ENCODE data around the gene RALA. TPM values are rescaled to one million over a fixed set of nuclear protein-coding genes. Genes with fewer than 3 reads are reported as not detected.

The RALA gene
- total RNA-seq, 2 experiments from 2014 or later, result 32.5 to 32.8 TPM

DNA sequence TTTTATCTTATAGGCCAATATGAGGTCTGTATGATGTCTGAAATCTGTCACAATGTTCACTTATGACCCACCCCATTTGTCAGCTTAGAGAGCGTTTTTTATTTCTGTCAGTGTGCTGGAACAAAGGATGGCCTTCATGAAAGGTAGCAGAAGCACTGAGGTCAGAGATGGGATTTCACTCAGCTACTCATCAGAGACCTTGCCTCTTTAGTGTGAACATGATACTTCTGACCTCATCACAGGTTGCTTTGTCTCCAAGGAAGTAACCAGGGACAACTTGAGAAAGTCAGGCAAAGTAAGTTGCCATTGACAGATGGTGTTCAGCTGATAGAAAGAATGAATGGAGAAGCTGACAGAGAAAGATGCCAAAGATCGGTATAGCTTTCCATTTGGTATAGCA lies 40.8 kb upstream of the RALA start:
- H3K9me3 Mint-ChIP-seq, result no peaks in the 10 kb centered on the region
- no peak overlapping the region for H3K4me3 Mint-ChIP-seq
- peaks cover 22% of the 10 kb centered on the region for H3K4me1 Mint-ChIP-seq (ENCODE audit: low read depth)
- POLR2A ChIA-PET, result no interaction called here
- intact Hi-C loops (cut with micrococcal nuclease), result no loop called here
- no peak overlapping the region for H3K27ac Mint-ChIP-seq
- CTCF ChIA-PET, result interaction anchor here (0.6 to 11.4 kb wide), 8 partner anchors 11 to 314 kb away, joined by 3 to 364 read pairs (median 12); partner anchors contain the start of gene RALA
- TF ChIP-seq, protein P1, sequence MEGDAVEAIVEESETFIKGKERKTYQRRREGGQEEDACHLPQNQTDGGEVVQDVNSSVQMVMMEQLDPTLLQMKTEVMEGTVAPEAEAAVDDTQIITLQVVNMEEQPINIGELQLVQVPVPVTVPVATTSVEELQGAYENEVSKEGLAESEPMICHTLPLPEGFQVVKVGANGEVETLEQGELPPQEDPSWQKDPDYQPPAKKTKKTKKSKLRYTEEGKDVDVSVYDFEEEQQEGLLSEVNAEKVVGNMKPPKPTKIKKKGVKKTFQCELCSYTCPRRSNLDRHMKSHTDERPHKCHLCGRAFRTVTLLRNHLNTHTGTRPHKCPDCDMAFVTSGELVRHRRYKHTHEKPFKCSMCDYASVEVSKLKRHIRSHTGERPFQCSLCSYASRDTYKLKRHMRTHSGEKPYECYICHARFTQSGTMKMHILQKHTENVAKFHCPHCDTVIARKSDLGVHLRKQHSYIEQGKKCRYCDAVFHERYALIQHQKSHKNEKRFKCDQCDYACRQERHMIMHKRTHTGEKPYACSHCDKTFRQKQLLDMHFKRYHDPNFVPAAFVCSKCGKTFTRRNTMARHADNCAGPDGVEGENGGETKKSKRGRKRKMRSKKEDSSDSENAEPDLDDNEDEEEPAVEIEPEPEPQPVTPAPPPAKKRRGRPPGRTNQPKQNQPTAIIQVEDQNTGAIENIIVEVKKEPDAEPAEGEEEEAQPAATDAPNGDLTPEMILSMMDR (IDR thresholded peaks at IDR 0.05), result no peak
- H3K36me3 Mint-ChIP-seq (ENCODE audit: low read depth), result no peaks in the 10 kb centered on the region
- ATAC-seq (no peak), DNase-seq (no peak)
- no peaks in the 10 kb centered on the region for H3K27me3 Mint-ChIP-seq

DNA sequence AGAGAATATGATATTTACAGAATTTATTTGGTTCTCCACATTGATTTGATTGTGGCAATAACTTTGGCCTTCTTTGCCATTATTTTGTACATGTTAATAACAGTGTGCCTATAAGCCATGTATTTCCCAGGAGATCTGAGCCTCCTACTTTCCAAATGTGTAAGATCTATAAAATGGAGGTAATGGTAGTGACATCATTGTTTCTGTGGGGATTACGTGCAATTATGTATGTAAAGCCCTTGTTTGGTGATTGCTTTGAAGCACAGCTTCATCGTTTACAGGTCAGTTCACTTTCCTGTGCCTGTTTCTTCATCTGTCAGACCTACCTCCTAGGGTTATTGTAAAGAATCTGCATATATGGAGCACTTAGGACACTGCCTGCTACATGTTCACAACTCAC lies 39.8 kb upstream of the RALA start:
- TF ChIP-seq, protein P1 (IDR thresholded peaks at IDR 0.05), result no peak
- DNase-seq (no peak), ATAC-seq (no peak)
- H3K4me1 Mint-ChIP-seq (ENCODE audit: low read depth), result peaks cover 25% of the 10 kb centered on the region
- no peaks in the 10 kb centered on the region for H3K9me3 Mint-ChIP-seq
- H3K27me3 Mint-ChIP-seq, result no peaks in the 10 kb centered on the region
- ChIA-PET POLR2A (no interaction called here), CTCF (interaction anchor here (1.6 to 11.4 kb wide), 3 partner anchors 151 to 249 kb away, joined by 3 to 364 read pairs (median 79); no protein-coding TSS in a partner anchor)
- no peaks in the 10 kb centered on the region for H3K36me3 Mint-ChIP-seq (ENCODE audit: low read depth)
- H3K4me3 Mint-ChIP-seq, result no peak overlapping the region
- H3K27ac Mint-ChIP-seq, result no peak overlapping the region
- intact Hi-C loops (cut with micrococcal nuclease), result no loop called here

DNA sequence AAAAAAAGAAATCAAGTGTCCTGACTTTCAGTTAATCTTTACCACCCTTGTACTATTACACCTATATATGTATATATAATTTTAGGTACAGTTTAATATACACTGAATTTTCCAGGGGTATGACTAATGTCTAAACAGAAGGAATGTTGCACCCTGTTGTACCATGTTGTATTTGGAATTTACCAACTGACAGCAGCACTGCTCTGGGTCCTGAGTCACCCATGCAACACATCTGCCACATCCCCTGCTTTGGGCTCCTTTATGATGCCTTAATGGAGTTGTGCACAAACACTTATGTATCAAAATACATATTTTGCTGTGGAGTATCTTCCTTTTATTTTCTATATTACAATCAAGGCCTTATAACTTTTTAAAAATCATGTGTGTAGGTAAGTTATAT lies 36.0 kb upstream of the RALA start:
- TF ChIP-seq, protein P1 (IDR thresholded peaks at IDR 0.05), result no peak
- Mint-ChIP-seq H3K27me3 (no peaks in the 10 kb centered on the region), H3K4me3 (no peak overlapping the region), H3K27ac (no peak overlapping the region), H3K9me3 (no peaks in the 10 kb centered on the region), H3K36me3 (ENCODE audit: low read depth) (no peaks in the 10 kb centered on the region), H3K4me1 (ENCODE audit: low read depth) (peaks cover 44% of the 10 kb centered on the region)
- CTCF ChIA-PET, result interaction anchor here (3.6 to 4.5 kb wide), 2 partner anchors 8 to 159 kb away, joined by 20 to 55 read pairs; no protein-coding TSS in a partner anchor
- POLR2A ChIA-PET, result no interaction called here
- DNase-seq (no peak), ATAC-seq (no peak)
- intact Hi-C loops (cut with micrococcal nuclease), result loop anchor here (5.0 kb wide), 2 partner anchors 35 to 145 kb away; partner anchors contain the start of gene RALA

DNA sequence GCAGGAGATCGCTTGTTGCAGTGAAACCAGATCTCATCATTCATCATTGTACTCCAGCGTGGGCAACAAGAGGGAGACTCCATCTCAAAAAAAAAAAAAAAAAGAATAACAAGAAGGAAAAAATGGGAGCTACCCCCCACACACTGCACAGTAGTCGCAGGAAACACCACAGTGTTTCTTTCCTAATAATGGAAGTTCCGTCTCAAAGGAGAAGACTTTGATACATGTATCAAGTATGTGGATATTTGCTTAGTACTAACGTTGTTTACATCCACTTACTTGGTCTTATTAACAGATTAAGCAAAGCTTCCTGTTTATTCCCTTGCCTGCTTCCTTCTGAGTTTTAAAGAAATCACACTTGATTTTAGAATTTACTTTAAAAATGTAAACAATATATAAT lies 35.0 kb upstream of the RALA start:
- no peaks in the 10 kb centered on the region for H3K36me3 Mint-ChIP-seq (ENCODE audit: low read depth)

More for the DNA sequence above, 35.0 kb upstream of the RALA start:
- TF ChIP-seq, protein P1 (IDR thresholded peaks at IDR 0.05), result no peak
- ATAC-seq, result no peak
- H3K4me1 Mint-ChIP-seq (ENCODE audit: low read depth), result peaks cover 47% of the 10 kb centered on the region
- POLR2A ChIA-PET, result interaction anchor here (1.1 to 2.3 kb wide), 2 partner anchors 8 to 22 kb away, joined by 3 to 6 read pairs; no protein-coding TSS in a partner anchor
- H3K9me3 Mint-ChIP-seq, result no peaks in the 10 kb centered on the region
- H3K4me3 Mint-ChIP-seq, result no peak overlapping the region
- H3K27ac Mint-ChIP-seq, result no peak overlapping the region
- intact Hi-C loops (cut with micrococcal nuclease), result loop anchor here (5.0 kb wide), 2 partner anchors 34 to 144 kb away; partner anchors contain the start of gene RALA
- H3K27me3 Mint-ChIP-seq, result no peaks in the 10 kb centered on the region
- DNase-seq, result no peak
- CTCF ChIA-PET, result interaction anchor here (1.1 to 4.5 kb wide), 5 partner anchors 9 to 308 kb away, joined by 3 to 55 read pairs (median 5); partner anchors contain the start of gene RALA

All from activated CD8-positive, alpha-beta T cell treated with anti-CD3 and anti-CD28 coated beads for 36 hours (primary cell).